HepG2 (cell line): ENCODE data around the gene MAPKAPK3.

Experiments
- ETV5 ChIP-seq: IDR thresholded peaks from 2 replicates; pipeline ENCODE4 v1.6.1; 2018; ENCODE audit warnings: missing biosample characterization, missing genetic modification reagents, inconsistent platforms, borderline replicate concordance
- GRHL1 ChIP-seq: sonication (generic); formaldehyde crosslinking; conservative IDR thresholded peaks from 2 replicates; pipeline ENCODE4 v1.8.0; 2022; ENCODE audit warnings: missing genetic modification reagents
- KDM1A ChIP-seq: IDR thresholded peaks from 2 replicates; pipeline ENCODE4 v1.6.1; 2016; ENCODE audit warnings: missing compliant biosample characterization
- KDM6A ChIP-seq: IDR thresholded peaks from 2 replicates; pipeline ENCODE4 v1.6.1; 2016; ENCODE audit warnings: low read depth
- KLF9 ChIP-seq: IDR thresholded peaks from 2 replicates; pipeline ENCODE4 v1.6.1; 2016; ENCODE audit warnings: low read depth
- MAX ChIP-seq: IDR thresholded peaks from 2 replicates; pipeline ENCODE4 v1.6.1; 2012; ENCODE audit warnings: inconsistent platforms
- POLR2A ChIP-seq, 2 experiments: IDR thresholded peaks; 2 replicates each; pipeline ENCODE4 v1.6.1; 2011; ENCODE audit warnings: low read depth in 2 of 2, low read length in 2 of 2, mild to moderate bottlenecking in 1 of 2, moderate library complexity in 1 of 2; ENCODE audit not compliant: insufficient read depth in 1 of 2
- POLR2AphosphoS5 ChIP-seq: IDR thresholded peaks from 2 replicates; pipeline ENCODE4 v1.6.1; 2012; ENCODE audit warnings: low read depth, low read length
- TCF12 ChIP-seq, 2 experiments: fragments of 450-650 bp in 1 of 2; sonication (generic) in 1 of 2; formaldehyde crosslinking in 1 of 2; IDR thresholded peaks; 2 replicates each; pipeline versions ENCODE4 v1.6.1 to v1.8.0; 2017 to 2022; ENCODE audit warnings: antibody characterized with exemption in 1 of 2, mild to moderate bottlenecking in 1 of 2, missing genetic modification reagents in 1 of 2, moderate library complexity in 1 of 2
- ZBTB33 ChIP-seq: sonication (generic); formaldehyde crosslinking; IDR thresholded peaks from 2 replicates; pipeline ENCODE4 v1.4.0; 2020; ENCODE audit warnings: missing genetic modification reagents
- ZFP82 ChIP-seq: sonication (generic); formaldehyde crosslinking; IDR thresholded peaks from 2 replicates; pipeline ENCODE4 v1.5.1; 2020; ENCODE audit warnings: mild to moderate bottlenecking, missing genetic modification reagents, borderline replicate concordance
- ZNF496 ChIP-seq: sonication (generic); formaldehyde crosslinking; IDR thresholded peaks from 2 replicates; pipeline ENCODE4 v1.8.1; 2023; ENCODE audit warnings: mild to moderate bottlenecking, moderate library complexity, missing genetic modification reagents; ENCODE audit not compliant: insufficient replicate concordance

GRCh38 chr3:50662408-50662807, 45.5 kb downstream of the MAPKAPK3 start:
- no peak for TF ChIP-seq MAX
- no peak for TF ChIP-seq KDM1A (CRISPR knock-in tag)
- TF ChIP-seq ZFP82 (CRISPR knock-in tag) = no peak
- no peak for TF ChIP-seq TCF12 (IDR thresholded peaks at IDR 0.05)
- TF ChIP-seq TCF12 (CRISPR knock-in tag; IDR thresholded peaks at IDR 0.05) = no peak
- no peak for TF ChIP-seq KDM6A (CRISPR knock-in tag)
- no peak for TF ChIP-seq ZNF496 (CRISPR knock-in tag)
- TF ChIP-seq KLF9 (CRISPR knock-in tag) = no peak
- TF ChIP-seq GRHL1 (CRISPR knock-in tag) = no peak
- TF ChIP-seq ZBTB33 = no peak
- TF ChIP-seq POLR2AphosphoS5 = no peak
- TF ChIP-seq POLR2A (IDR thresholded peaks at IDR 0.05; ENCODE audit: insufficient read depth in 1 of 2, low read depth in 2 of 2, low read length in 2 of 2) = no peak
- no peak for TF ChIP-seq ETV5
